Stimulated activated CD8-positive, alpha-beta memory T cell treated with anti-CD3 and anti-CD28 coated beads, Interleukin-15, amount 100 ng/mL, for 4 hours (primary cell): ENCODE data around the gene PHF8.

ENCODE experiments used
- DNase-seq, 2 donors: peaks; one replicate each; pipeline ENCODE4 v3.0.0-alpha.2; 2020; ENCODE audit warnings: low read depth in 2 of 2

The PHF8 gene

GRCh38 chrX:54044126-54044876 is at the start of gene PHF8:
TSS of gene PHF8 (minus strand) at chrX:54044473. CDS start at chrX:54042728, 1,745 bp downstream.
- peak; percentile 84 to 87 for DNase-seq

DNA sequence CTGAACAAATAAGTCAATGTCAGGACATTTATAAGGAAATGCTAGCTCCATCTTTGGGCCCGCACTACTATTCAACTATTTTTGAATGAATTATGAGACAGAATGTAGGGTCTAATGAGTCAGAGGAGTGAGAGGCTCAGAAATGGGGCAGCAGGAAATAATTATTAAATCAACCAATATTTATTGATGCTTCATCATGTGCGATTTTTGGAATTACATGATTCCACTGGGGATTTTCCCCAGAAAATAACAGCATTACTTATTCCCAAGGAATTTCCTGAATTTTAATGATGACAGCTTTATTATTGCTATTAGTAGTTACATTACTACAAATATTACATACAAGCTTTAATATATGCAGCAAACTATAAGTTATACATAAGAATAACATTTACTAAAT is 49.3 kb upstream of the PHF8 start:
- DNase-seq = no peak

- DNase-seq = no peak
Observed at GRCh38 chrX:54093159-54093558, 48.9 kb upstream of the PHF8 start.

- DNase-seq = no peak
Observed at GRCh38 chrX:54090880-54091279, 46.6 kb upstream of the PHF8 start.

- no peak for DNase-seq
Observed at GRCh38 chrX:54089191-54089590, 44.9 kb upstream of the PHF8 start.

DNA sequence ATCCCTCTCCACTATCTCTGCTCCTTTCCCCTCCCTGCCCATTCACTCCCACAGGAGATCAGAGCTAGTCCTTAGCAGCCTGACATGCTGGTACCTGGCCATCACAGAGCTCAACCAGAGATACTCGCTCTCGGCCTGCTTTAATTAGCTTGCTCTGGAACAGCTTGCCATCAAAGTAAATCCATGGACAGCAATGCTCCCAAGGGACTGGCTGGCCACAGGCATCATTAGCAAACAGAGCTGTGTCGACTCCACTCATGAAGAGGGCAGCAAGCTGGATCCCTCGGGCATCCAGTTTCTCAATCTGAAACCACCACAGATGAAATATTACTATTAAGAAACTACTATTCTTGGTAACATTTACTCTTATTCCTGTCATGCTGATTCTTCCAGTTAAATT is 43.4 kb upstream of the PHF8 start:
- DNase-seq = no peak

DNA sequence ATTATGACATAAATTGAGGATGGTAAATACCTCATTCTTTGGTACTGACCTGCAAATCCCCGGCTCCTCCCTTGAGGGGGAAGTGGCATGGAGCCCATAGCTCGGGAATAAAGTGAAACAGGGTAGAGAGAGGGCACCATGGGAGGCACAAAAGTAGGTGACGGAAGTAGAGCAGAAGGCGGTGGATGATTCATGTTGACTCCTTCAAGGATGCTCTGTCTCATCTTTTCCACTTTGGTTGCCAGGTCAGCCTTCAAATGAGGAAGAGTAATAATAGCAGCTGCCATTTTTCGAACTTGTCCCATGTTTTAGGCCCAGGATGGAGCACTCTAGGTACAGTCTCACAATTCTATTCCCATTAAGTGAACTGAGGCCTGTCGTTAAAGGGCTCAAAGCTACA is 41.4 kb upstream of the PHF8 start:
- no peak for DNase-seq

- no peak for DNase-seq
Observed at GRCh38 chrX:54076903-54077302, 32.6 kb upstream of the PHF8 start.

DNA sequence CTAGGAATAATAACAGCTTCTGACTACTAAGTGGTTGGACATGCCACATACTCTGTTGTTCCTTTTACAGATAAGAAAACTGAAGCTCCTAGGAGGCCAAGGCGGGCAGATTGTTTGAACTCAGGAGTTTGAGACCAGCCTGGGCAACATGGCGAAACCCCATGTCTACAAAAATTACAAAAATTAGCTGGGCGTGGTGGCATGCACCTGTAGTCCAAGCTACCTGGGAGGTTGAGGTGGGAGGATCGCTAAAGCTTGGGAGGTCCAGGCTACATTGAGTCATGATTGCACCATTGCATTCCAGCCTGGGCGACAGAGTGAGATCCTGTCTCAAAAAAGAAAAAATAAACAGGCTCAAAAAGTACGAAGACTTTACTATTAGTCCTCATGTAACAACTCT is 30.6 kb upstream of the PHF8 start:
- DNase-seq = no peak

DNA sequence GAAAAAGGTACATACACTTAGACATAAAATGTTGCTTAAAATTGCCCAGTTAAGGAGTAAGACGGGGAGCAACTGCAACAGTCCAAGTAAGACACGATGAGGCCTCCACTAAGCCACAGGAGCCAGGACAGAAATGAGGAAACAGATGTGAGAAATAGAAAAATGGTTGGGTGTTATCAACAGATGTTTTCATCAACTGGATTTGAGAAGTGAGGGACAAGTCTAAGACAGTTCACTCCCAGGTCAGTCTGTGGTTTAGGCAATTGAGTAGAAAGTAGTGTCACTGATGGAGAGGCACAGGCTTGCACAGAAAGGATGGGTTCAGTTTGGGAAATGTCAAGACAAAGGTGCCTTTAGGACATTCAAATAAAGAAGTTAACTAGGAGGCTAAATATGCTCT is 23.5 kb upstream of the PHF8 start:
- DNase-seq = no peak

DNA sequence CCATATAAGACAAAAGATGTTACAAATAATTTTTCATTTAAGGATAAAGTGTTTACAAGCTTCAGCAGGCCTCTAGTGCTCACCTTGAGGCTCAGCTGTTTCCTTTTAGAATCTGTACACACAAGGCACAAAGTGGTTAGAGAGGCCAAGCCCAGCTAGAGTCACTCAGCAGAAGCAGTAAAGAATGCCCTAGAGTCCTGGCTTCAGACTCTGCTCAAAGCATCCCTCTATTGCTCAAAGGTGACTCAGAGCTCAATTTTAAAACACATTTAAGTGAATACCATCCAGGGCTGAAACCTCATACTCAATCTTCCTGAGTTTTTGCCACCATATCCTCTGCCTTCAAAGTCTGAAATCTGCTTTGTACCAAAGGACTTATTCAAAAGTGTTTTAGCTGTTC is 22.6 kb upstream of the PHF8 start:
- DNase-seq = no peak

- DNase-seq = no peak
Observed at GRCh38 chrX:54064564-54064963, 20.3 kb upstream of the PHF8 start.

GRCh38 chrX:54063361-54063760 is 19.1 kb upstream of the PHF8 start:
- no peak for DNase-seq

DNA sequence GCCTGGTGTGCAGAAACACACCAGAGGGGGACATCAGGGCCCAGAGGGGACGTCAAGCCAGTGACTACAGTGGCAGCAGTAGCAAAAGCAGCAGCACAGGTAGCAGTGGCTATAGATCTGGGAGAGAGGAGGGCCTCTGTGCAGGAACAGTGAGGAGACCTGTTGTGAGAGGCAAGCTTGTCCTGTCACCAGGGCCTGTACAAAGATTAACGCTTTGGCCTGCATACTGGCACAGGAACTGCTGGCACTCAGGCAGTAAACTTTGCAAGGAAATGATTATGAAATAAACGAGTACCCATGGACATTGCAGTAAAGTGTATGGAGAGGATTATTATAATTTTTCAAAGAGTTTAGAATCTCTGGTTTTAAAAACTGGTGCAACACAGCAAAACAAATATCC is 5.5 kb upstream of the PHF8 start:
- DNase-seq = no peak

DNA sequence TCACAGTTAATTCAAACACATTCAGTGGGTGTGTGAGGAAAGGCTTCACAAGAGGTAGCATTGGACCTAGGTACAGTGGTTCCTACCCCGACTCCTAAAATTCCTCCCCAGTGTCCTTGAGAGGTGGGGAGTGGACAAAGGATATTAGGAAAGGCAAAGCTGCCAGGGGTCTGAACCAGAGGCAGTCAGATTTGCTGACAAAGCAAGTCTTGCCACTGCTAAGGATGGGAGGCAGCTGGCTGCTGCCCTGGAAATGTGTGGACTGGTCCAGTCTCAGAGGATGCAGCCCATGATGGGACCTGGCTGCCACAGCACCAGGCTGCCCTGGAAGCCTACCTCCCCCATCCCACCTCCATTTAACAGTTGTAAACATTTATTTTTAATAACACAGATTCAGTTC is 4.1 kb upstream of the PHF8 start:
- DNase-seq = no peak

DNA sequence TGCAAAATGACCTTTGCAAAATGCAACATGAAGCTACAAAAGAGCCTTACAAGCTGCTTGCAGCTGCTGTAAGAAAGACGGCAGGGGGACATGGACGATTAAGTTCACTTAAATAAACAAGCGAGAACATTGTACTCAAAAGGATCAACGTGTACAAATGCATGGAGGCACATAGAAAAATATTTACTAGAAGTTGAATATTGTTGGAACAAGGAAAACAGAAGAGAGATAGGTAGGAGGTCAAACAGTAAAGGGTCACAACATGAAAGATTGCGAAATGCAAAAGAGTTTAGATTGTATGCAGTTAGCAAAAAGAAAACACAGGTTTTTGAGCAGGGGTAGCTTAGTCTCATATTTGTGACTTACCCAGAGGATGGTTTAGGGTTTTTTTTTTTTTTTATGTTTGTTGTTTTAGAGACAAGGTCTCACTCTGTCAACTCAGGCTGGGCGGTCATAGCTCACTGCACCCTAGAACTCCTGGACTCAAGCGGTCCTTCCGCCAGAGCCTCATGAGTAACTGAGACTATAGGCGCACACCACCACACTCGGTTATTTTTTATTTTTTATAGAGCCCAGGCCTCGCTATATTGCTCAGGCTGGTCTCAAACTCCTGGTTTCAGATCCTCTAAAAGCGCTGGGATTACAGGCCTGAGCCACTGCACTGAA is 1.4 kb upstream of the PHF8 start:
- DNase-seq = no peak

- DNase-seq = no peak
Observed at GRCh38 chrX:54044877-54045338, 635 bp upstream of the PHF8 start.

- DNase-seq = no peak
Observed at GRCh38 chrX:54043541-54044125, 640 bp downstream of the PHF8 start.

DNA sequence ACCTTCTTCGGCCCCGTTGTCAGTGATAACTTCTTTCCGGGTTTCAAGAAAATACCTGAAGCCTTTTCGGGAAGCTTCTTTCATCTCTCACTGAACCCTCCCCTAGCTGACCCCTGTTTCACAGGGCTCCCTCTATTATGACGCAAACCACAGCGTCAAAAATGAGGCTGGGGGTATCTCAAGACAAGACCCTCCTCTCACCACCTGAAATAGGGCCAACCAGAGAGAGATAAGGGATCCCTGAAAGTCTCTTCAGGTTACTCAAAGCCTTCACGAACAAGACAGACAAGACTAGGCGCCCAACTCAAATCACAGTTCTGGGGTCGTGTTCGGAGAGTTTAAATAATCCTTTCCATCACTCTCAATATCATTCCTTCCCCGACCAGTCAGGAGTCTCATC is 1.2 kb downstream of the PHF8 start:
- no peak for DNase-seq

GRCh38 chrX:54042609-54043021 is 1.7 kb downstream of the PHF8 start:
- DNase-seq = peak; percentile 6 to 7

DNA sequence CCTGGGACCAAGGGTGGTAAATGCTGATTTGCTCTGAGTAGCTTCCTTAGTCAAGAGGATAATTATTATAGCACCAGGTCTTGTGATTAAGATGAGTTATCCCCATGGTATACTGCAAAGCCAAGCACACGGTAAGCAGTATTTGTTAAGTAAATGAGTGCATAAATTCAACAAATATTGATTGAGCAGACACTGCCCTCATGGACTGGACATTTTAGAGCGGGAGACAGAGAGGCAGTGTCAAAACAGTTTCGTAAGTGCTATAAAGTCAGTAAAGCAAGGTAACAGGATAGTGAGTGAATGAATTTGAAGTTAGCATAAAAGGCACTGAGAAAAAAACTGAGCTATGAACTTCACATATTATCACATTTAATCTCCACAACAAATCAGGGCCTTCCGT is 13.9 kb downstream of the PHF8 start:
- no peak for DNase-seq

- DNase-seq = no peak
Observed at GRCh38 chrX:54029529-54030143, 14.6 kb downstream of the PHF8 start.

- DNase-seq = no peak
Observed at GRCh38 chrX:54024350-54024749, 19.9 kb downstream of the PHF8 start.
